Measurements from ENCODE around the gene SEPTIN12. TPM values are rescaled to one million over a fixed set of nuclear protein-coding genes. Genes with fewer than 3 reads are reported as not detected.

Gene SEPTIN12
- total and polyA plus RNA-seq, 2 of the 8 experiments (the other 6 are each of a cell fraction or from before 2014, with no cell fraction given), result 0.24 TPM; not detected in 1

GRCh38 chr16:4788489-4788889 lies 344 bp upstream of the SEPTIN12 start:
- WGBS, 2 experiments (ENCODE audit: extremely low coverage in 1 of 2, insufficient coverage in 1 of 2, insufficient read length in 1 of 2, insufficient replicate concordance in 2 of 2, low coverage in 1 of 2, low lambda C conversion rate in 2 of 2, missing lambda C conversion rate in 1 of 2), result 89% methylated on average over 9 of the region's 9 CpGs; no CpG with 5 or more reads in 1 of the 2 experiments
- no peak for FAIRE-seq
- no peak overlapping the region for H3K23ac ChIP-seq (ENCODE audit: insufficient read length)
- TF ChIP-seq GABPA (IDR thresholded peaks at IDR 0.05; ENCODE audit: borderline replicate concordance, insufficient read depth, low read length) (no peak), SAP30 (IDR thresholded peaks at IDR 0.05; ENCODE audit: insufficient read depth, insufficient replicate concordance, low read length) (no peak), EP300 (IDR thresholded peaks at IDR 0.05; ENCODE audit: borderline replicate concordance in 1 of 2, low read depth in 2 of 2, low read length in 2 of 2) (no peak), RXRA (IDR thresholded peaks at IDR 0.05; ENCODE audit: insufficient read depth, low read depth, low read length) (no peak), NANOG (IDR thresholded peaks at IDR 0.05; ENCODE audit: insufficient read depth, low read depth, low read length, poor library complexity, severe bottlenecking) (no peak), CEBPB (IDR thresholded peaks at IDR 0.05; ENCODE audit: low read depth, low read length) (no peak), SRF (IDR thresholded peaks at IDR 0.05; ENCODE audit: low read depth, low read length) (no peak), POU5F1 (IDR thresholded peaks at IDR 0.05; ENCODE audit: low read depth, low read length) (no peak), PHF8 (conservative IDR thresholded peaks at IDR 0.05; ENCODE audit: low read depth, low read length) (no peak), CHD1 (IDR thresholded peaks at IDR 0.05; ENCODE audit: low read depth, low read length) (no peak)
- TF ChIP-seq, protein P1, sequence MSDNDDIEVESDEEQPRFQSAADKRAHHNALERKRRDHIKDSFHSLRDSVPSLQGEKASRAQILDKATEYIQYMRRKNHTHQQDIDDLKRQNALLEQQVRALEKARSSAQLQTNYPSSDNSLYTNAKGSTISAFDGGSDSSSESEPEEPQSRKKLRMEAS (IDR thresholded peaks at IDR 0.05), result no peak
- TF ChIP-seq, protein P2, sequence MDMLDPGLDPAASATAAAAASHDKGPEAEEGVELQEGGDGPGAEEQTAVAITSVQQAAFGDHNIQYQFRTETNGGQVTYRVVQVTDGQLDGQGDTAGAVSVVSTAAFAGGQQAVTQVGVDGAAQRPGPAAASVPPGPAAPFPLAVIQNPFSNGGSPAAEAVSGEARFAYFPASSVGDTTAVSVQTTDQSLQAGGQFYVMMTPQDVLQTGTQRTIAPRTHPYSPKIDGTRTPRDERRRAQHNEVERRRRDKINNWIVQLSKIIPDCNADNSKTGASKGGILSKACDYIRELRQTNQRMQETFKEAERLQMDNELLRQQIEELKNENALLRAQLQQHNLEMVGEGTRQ (IDR thresholded peaks at IDR 0.05; ENCODE audit: low read length), result no peak

More at GRCh38 chr16:4788489-4788889, 344 bp upstream of the SEPTIN12 start:
- H3K18ac ChIP-seq (ENCODE audit: extremely low read depth, low read length), result no peak overlapping the region
- H3K56ac ChIP-seq (replicated peaks; ENCODE audit: insufficient read length, low read depth, low read length), result no peak overlapping the region
- H3K9ac ChIP-seq (replicated peaks in 1 of 4; ENCODE audit: extremely low read depth in 1 of 4, low read depth in 3 of 4, low read length in 3 of 4), result no peak overlapping the region
- H4K8ac ChIP-seq (ENCODE audit: extremely low read depth, insufficient read depth, low read length), result no peak overlapping the region
- H2AFZ ChIP-seq (ENCODE audit: low read length), result 0 out of 2 replicates have a peak overlapping the region, but pooled peaks have one; percentile 6
- no peak overlapping the region for H2BK120ac ChIP-seq (replicated peaks; ENCODE audit: low read depth, low read length)
- no peaks in the 10 kb centered on the region for H3K36me3 ChIP-seq (ENCODE audit: control insufficient read depth in 2 of 4, insufficient read depth in 4 of 4, low read length in 3 of 4)
- no peaks in the 10 kb centered on the region for H4K20me1 ChIP-seq (replicated peaks in 1 of 2; ENCODE audit: control insufficient read depth in 1 of 2, insufficient read depth in 2 of 2, low read length in 2 of 2)
- no peaks in the 10 kb centered on the region for H3K79me2 ChIP-seq (ENCODE audit: control insufficient read depth in 1 of 2, insufficient read depth in 2 of 2, low read length in 2 of 2)
- no peak overlapping the region for H2BK20ac ChIP-seq (ENCODE audit: low read length)
- no peak overlapping the region for H2BK5ac ChIP-seq (ENCODE audit: low read depth, low read length)
- no peak overlapping the region for H3K27ac ChIP-seq (ENCODE audit: low read depth, low read length)
- H3K79me1 ChIP-seq (ENCODE audit: low read depth, low read length), result no peaks in the 10 kb centered on the region
- DNase-seq (ENCODE audit: low read depth in 1 of 2, low spot score in 2 of 2), result no peak
- no peak overlapping the region for H4K91ac ChIP-seq (replicated peaks; ENCODE audit: insufficient read length, low read length)
- no peak overlapping the region for H3K4me2 ChIP-seq (ENCODE audit: insufficient read depth in 1 of 2, low read depth in 2 of 2, low read length in 2 of 2)
- no peak overlapping the region for H3K14ac ChIP-seq (ENCODE audit: insufficient read length)
- H3K4me3 ChIP-seq (ENCODE audit: extremely low read depth in 1 of 4, insufficient read depth in 2 of 4, low read depth in 3 of 4, low read length in 4 of 4), result no peak overlapping the region
- no peak overlapping the region for H2AK5ac ChIP-seq (ENCODE audit: low read depth, low read length)
- H3K23me2 ChIP-seq (ENCODE audit: low read depth, low read length), result no peaks in the 10 kb centered on the region
- CTCF ChIA-PET (ENCODE audit: partially characterized antibody), result interaction anchor here (0.7 to 1.2 kb wide), 4 partner anchors 9 to 105 kb away, joined by 3 to 4 read pairs (median 3); no protein-coding TSS in a partner anchor
- no peak overlapping the region for H4K5ac ChIP-seq (ENCODE audit: insufficient read length, low read depth, low read length)
- POLR2A ChIA-PET (ENCODE audit: partially characterized antibody), result interaction anchor here (0.6 to 1.7 kb wide), 6 partner anchors 12 to 93 kb away, joined by 3 to 5 read pairs (median 4); partner anchors contain the start of gene ROGDI
- no peak overlapping the region for H2BK15ac ChIP-seq (ENCODE audit: low read length)
- H3K9me3 ChIP-seq (ENCODE audit: insufficient read depth in 2 of 2, low read depth in 1 of 2, low read length in 1 of 2), result no peaks in the 10 kb centered on the region
- no peaks in the 10 kb centered on the region; a peak in 1 of 7 replicates for H3K27me3 ChIP-seq (replicated peaks in 1 of 4; ENCODE audit: control insufficient read depth in 3 of 4, extremely low read depth in 1 of 4, insufficient read depth in 3 of 4, low read length in 3 of 4)
- H3K4me1 ChIP-seq (replicated peaks in 1 of 4; ENCODE audit: control insufficient read depth in 3 of 4, insufficient read depth in 4 of 4, low read length in 3 of 4), result peaks cover 0 to 13% (median 4%) of the 10 kb centered on the region in 4 experiments; a peak in 5 of 7 replicates
- no peak overlapping the region for H3K4ac ChIP-seq (replicated peaks; ENCODE audit: insufficient read length, low read depth, low read length)
- no peak overlapping the region for H2BK12ac ChIP-seq (ENCODE audit: low read depth, low read length)

All from H1 (cell line).